NCI-H1417 (cell line): ENCODE results near the gene RXFP1.

ENCODE experiments used
- DNase-seq, 3 experiments: peaks; one replicate each; lab custom pipeline; 2025; lab: John Stamatoyannopoulos, UW

RXFP1 gene

DNA sequence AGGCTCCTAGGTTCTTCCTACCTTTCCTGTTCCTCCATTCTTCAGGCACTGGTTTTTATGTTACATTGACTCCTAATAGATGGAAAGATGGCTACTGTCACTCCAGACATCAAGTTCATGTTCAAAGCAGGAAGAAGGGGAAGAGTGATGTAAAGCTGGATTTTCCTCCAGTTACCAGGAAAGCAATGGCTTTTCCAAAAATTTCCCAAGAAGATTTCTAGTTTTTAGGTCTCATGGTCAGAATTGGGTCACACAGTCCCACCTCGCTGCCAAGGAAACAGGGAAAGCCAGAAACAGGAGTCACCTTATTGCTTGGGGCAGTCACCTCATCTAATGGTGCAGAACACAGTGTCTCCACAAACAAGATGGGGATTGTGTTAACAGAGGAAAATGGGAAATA, 21.5 kb downstream of the RXFP1 start:
- DNase-seq = no peak

- DNase-seq = no peak
These were observed 22.5 kb downstream of the RXFP1 start for GRCh38 chr4:158544141-158544540.

DNA sequence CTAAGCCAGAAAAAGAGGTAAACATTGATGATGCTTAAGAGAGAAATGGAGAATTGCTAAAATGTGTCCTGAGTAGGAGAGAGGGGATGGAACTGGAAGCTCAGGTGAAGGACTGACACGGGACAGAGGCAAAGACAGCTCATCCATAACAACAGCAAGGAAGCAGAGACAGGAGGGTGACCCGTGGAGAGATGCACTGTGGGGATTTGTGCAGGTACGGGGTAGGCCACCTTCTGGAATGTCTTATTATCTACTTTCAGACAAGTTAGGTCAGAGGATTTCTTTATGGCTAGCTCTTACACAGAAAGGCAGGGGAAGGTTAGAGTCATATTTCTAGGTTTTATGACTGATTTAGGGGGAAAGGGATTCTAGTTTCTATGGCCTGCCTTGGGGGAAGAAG, 31.7 kb downstream of the RXFP1 start:
- no peak for DNase-seq

GRCh38 chr4:158560284-158560683, 38.6 kb downstream of the RXFP1 start:
- no peak for DNase-seq

DNA sequence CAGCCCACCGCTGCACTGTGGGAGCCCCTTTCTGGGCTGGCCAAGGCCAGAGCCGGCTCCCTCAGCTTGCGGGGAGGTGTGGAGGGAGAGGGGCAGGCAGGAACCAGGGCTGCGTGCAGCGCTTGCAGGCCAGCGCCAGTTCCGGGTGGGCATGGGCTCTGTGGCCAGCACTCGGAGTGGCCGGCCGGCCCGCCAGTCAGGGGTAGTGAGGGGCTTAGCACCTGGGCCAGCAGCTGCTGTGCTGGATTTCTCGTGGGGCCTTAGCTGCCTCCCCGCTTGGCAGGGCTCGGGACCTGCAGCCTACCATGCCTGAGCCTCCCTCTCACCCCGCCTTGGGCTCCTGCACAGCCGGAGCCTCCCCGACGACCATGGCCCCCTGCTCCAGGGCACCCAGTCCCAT, 45.2 kb downstream of the RXFP1 start:
- DNase-seq = no peak

GRCh38 chr4:158571736-158572135, 50.1 kb downstream of the RXFP1 start:
- DNase-seq = no peak

GRCh38 chr4:158572608-158573007, 50.9 kb downstream of the RXFP1 start:
- DNase-seq = no peak

- peak in 1 of 3 experiments; percentile 15 for DNase-seq
These were observed 56.8 kb downstream of the RXFP1 start for GRCh38 chr4:158578476-158578875.

- DNase-seq = no peak
These were observed 58.4 kb downstream of the RXFP1 start for GRCh38 chr4:158580064-158580463.

DNA sequence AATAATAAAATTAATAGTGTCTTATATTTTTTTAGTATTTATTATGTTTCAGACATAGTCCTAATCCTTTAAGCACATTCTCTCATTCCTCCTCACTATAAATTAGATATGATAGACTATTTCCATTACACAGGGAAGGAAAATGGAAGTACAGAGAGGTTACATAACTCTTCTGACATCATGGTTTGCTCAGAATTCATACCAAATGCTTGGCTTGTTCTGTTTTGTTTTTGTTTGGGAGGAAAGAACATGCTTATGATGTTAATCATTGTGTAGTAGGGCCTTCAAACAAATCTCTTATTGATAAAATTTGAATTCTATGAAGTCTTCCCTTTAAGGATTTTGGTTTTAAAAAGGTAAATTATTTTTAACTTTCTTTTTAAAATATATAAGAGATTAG, 59.5 kb downstream of the RXFP1 start:
- DNase-seq = no peak

GRCh38 chr4:158586881-158587280, 65.2 kb downstream of the RXFP1 start:
- no peak for DNase-seq

DNA sequence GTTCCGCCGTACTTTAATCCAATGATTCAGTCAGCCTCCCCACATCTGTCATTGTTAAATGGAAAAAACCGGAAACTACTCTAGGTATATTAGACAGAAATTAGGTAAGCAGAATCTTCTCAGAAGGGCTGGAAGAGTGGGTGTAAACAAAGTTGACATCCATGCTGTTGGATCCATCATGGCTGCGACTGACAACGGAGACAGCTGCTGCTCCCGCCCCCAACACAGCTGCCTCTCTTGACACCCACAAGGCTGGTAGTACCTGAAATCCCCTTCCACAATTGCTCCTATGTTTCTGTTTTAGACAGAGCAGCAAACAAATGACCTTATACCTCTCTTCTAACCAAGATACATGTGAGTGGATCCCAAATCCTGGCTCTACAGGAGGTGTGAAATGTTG, 66.6 kb downstream of the RXFP1 start:
- no peak for DNase-seq

- DNase-seq = no peak
These were observed 67.1 kb downstream of the RXFP1 start for GRCh38 chr4:158588777-158589176.

GRCh38 chr4:158590306-158590705, 68.6 kb downstream of the RXFP1 start:
- DNase-seq = no peak

GRCh38 chr4:158590824-158591223, 69.1 kb downstream of the RXFP1 start:
- no peak for DNase-seq

- DNase-seq = no peak
These were observed 76.4 kb downstream of the RXFP1 start for GRCh38 chr4:158597879-158598596.

- no peak for DNase-seq
These were observed 77.5 kb downstream of the RXFP1 start for GRCh38 chr4:158599150-158599549.

GRCh38 chr4:158599765-158600498, 78.2 kb downstream of the RXFP1 start:
- no peak for DNase-seq

DNA sequence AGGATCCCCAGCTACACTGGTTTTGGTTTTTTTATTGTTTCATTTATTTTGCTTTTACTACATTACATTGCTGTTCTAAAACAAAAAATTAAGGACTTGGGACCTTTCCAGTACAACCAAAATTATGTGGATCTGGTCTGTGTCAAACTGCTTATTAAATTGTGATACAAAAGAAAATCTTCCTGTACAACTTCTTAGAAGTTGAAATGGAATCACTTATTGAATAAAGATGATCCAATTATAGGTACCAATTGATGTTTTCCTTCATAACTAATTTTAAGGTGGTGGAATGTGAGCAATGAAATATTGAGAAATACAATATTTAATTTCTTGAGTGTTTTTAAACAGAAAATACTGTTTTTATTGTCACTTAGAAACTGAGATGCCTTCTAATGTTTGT, 82.7 kb downstream of the RXFP1 start:
- DNase-seq = no peak

- no peak for DNase-seq
These were observed 83.7 kb downstream of the RXFP1 start for GRCh38 chr4:158605393-158605792.

DNA sequence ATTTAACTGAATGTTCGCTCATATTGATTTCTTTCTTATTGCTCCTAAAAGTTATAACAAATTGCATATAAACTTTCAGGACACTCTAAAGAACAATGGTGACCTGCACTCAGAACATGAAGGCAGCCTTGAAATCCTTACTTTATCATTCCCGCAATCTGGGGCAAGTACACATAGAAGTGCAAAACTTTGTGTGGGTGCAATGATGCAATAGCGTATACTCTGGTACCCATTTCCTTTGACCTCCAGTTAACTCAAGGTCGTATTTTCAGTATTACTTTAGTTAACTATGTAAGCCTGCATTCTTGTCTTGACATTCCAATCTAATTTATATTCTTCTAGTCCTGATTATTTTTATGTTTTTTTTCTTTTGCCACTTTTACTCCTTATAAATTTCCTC, 85.3 kb downstream of the RXFP1 start:
- DNase-seq = no peak

GRCh38 chr4:158609116-158609515, 87.4 kb downstream of the RXFP1 start:
- no peak for DNase-seq

- no peak for DNase-seq
These were observed 89.1 kb downstream of the RXFP1 start for GRCh38 chr4:158610790-158611189.

DNA sequence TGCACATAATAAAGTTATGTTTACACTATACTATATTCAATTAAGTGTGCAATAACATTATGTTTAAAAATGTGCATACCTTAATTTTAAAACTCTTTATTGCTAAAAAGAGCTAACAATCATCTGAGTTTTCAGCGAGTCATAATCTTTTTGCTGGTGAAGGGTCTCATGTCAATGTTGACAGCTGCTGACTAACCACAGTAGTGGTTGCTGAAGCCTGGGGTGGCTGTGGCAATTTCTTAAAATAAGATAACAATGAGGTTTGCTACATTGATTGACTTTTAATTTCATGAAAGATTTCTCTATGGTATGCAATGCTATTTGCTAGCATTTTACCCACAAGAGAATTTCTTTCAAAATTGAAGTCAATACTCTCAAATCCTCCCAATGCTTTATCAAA, 91.4 kb downstream of the RXFP1 start:
- DNase-seq = no peak
